ENCODE results near the gene SLC25A21.

The SLC25A21 gene

DNA sequence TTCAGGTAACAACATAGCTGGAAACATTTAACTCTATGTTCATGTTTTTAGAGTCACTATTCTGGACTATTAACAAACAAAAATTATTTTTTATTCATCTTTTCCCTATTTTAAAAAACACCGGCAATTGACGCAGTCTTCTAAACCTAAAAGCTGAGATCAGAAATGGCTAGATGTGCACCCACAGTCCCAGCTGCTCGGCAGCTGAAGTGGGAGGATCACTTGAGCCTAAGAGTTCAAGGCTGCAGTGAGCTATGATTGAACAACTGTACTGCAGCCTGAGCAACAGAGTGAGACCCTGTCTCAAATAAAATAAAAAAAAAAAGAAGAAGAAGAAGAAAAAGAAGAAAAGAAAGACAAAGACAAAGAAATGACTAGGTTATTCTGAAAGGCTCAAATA is 446.3 kb downstream of the SLC25A21 start:
- H3K27ac ChIP-seq (ENCODE audit: low read depth, low read length), result no peak overlapping the region
- 100% methylated on average over 2 of the region's 3 CpGs for WGBS (ENCODE audit: extremely low coverage, insufficient coverage, low lambda C conversion rate)
- H4K5ac ChIP-seq (ENCODE audit: low read length), result no peak overlapping the region
- H3K9ac ChIP-seq (ENCODE audit: low read length), result no peak overlapping the region
- H2BK5ac ChIP-seq (ENCODE audit: low read length), result no peak overlapping the region
- no peaks in the 10 kb centered on the region for H3K79me2 ChIP-seq (ENCODE audit: control insufficient read depth, insufficient read depth, low read length)
- H3K23ac ChIP-seq (ENCODE audit: low read length), result no peak overlapping the region
- H4K8ac ChIP-seq (ENCODE audit: low read depth, low read length), result no peak overlapping the region
- no peaks in the 10 kb centered on the region for H3K36me3 ChIP-seq (ENCODE audit: control insufficient read depth, insufficient read depth, low read length)
- no peak for DNase-seq
- H3K4ac ChIP-seq (ENCODE audit: low read depth, low read length), result no peak overlapping the region
- no peak overlapping the region for H3K4me3 ChIP-seq (ENCODE audit: low read length)
- H3K4me2 ChIP-seq (ENCODE audit: low read length), result no peak overlapping the region
- H3K79me1 ChIP-seq (ENCODE audit: low read length), result no peaks in the 10 kb centered on the region
- H2BK120ac ChIP-seq (ENCODE audit: low read depth, low read length), result no peak overlapping the region
- H3K4me1 ChIP-seq (ENCODE audit: control insufficient read depth, low read depth, low read length), result peaks cover 7% of the 10 kb centered on the region
- no peak overlapping the region for H3K56ac ChIP-seq (ENCODE audit: low read length)
- H2AK5ac ChIP-seq (ENCODE audit: low read length), result no peak overlapping the region
- H3K18ac ChIP-seq (ENCODE audit: low read length), result no peak overlapping the region
- no peaks in the 10 kb centered on the region for H3K27me3 ChIP-seq (ENCODE audit: insufficient read depth, low read length, poor library complexity)
- no peak overlapping the region for H2BK15ac ChIP-seq (replicated peaks; ENCODE audit: low read depth)

DNA sequence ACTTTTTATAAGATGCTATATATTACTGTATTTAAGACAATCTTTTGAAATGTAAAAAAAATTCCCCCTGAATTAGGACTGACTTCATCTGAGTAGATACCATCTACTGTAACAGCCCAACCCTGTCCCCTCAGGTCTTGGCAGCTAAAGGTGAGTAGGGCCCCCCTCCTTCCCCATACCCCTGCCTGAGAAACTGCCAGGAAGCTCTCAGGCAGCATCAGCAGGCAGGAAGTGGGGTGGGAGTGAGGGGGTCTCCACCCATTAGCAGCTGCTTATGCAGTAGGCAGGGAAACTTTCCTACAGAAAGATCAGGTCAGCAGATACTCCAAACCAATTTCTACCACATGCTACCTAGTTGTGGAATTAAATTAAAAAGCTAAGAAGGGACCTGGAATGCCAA is 448.2 kb downstream of the SLC25A21 start:
- no peak overlapping the region for H3K27ac ChIP-seq (ENCODE audit: low read depth, low read length)
- H3K27me3 ChIP-seq (ENCODE audit: insufficient read depth, low read length, poor library complexity), result no peaks in the 10 kb centered on the region
- H3K36me3 ChIP-seq (ENCODE audit: control insufficient read depth, insufficient read depth, low read length), result no peaks in the 10 kb centered on the region
- DNase-seq, result peak; percentile 66
- H2BK5ac ChIP-seq (ENCODE audit: low read length), result no peak overlapping the region
- H3K18ac ChIP-seq (ENCODE audit: low read length), result no peak overlapping the region
- H3K4me3 ChIP-seq (ENCODE audit: low read length), result no peak overlapping the region
- no peak overlapping the region for H2BK120ac ChIP-seq (ENCODE audit: low read depth, low read length)
- H3K9ac ChIP-seq (ENCODE audit: low read length), result no peak overlapping the region
- no peak overlapping the region for H4K5ac ChIP-seq (ENCODE audit: low read length)
- no peak overlapping the region for H3K23ac ChIP-seq (ENCODE audit: low read length)
- no peak overlapping the region for H2AK5ac ChIP-seq (ENCODE audit: low read length)
- no peaks in the 10 kb centered on the region for H3K79me1 ChIP-seq (ENCODE audit: low read length)
- H3K56ac ChIP-seq (ENCODE audit: low read length), result no peak overlapping the region
- H3K79me2 ChIP-seq (ENCODE audit: control insufficient read depth, insufficient read depth, low read length), result no peaks in the 10 kb centered on the region
- no peak overlapping the region for H4K8ac ChIP-seq (ENCODE audit: low read depth, low read length)
- H3K4me1 ChIP-seq (ENCODE audit: control insufficient read depth, low read depth, low read length), result peaks cover 14% of the 10 kb centered on the region
- H3K4ac ChIP-seq (ENCODE audit: low read depth, low read length), result no peak overlapping the region
- H3K4me2 ChIP-seq (ENCODE audit: low read length), result no peak overlapping the region
- H2BK15ac ChIP-seq (replicated peaks; ENCODE audit: low read depth), result no peak overlapping the region

DNA sequence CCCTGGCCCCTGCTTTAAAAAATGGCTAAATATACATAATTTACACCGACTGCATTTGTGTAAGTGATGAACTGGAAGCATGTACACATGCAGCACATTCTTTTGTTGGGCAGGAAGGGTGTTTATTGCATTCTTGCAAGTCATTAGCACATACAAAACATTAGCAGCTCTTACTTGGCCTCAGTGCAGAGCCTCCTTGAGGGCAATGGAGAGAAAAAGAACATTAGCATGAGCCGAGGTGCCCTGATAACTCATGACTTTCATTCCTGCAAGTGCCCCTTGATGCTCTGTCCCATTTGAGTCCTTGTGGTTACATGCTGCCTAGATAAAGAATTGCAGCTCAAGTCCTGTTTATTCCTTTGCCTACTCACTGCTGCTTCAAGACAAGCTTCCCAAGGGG is 448.9 kb downstream of the SLC25A21 start:
- Histone ChIP-seq H3K79me1 (ENCODE audit: low read length) (no peaks in the 10 kb centered on the region), H3K4ac (ENCODE audit: low read depth, low read length) (no peak overlapping the region), H3K23ac (ENCODE audit: low read length) (no peak overlapping the region), H3K27ac (ENCODE audit: low read depth, low read length) (no peak overlapping the region), H4K5ac (ENCODE audit: low read length) (no peak overlapping the region), H3K4me3 (ENCODE audit: low read length) (no peak overlapping the region), H3K79me2 (ENCODE audit: control insufficient read depth, insufficient read depth, low read length) (no peaks in the 10 kb centered on the region), H3K4me2 (ENCODE audit: low read length) (no peak overlapping the region), H2AK5ac (ENCODE audit: low read length) (no peak overlapping the region), H3K27me3 (ENCODE audit: insufficient read depth, low read length, poor library complexity) (no peaks in the 10 kb centered on the region), H2BK5ac (ENCODE audit: low read length) (no peak overlapping the region), H2BK15ac (replicated peaks; ENCODE audit: low read depth) (no peak overlapping the region), H3K56ac (ENCODE audit: low read length) (no peak overlapping the region), H3K18ac (ENCODE audit: low read length) (no peak overlapping the region), H3K4me1 (ENCODE audit: control insufficient read depth, low read depth, low read length) (peaks cover 14% of the 10 kb centered on the region), H3K36me3 (ENCODE audit: control insufficient read depth, insufficient read depth, low read length) (no peaks in the 10 kb centered on the region), H2BK120ac (ENCODE audit: low read depth, low read length) (no peak overlapping the region), H3K9ac (ENCODE audit: low read length) (no peak overlapping the region), H4K8ac (ENCODE audit: low read depth, low read length) (no peak overlapping the region)
- WGBS (ENCODE audit: extremely low coverage, insufficient coverage, low lambda C conversion rate), result no CpG with 5 or more reads among the region's 2 CpGs
- DNase-seq, result peak; percentile 68

- no CpG with 5 or more reads among the region's 1 CpG for WGBS (ENCODE audit: extremely low coverage, insufficient coverage, low lambda C conversion rate)
- no peaks in the 10 kb centered on the region for H3K79me2 ChIP-seq (ENCODE audit: control insufficient read depth, insufficient read depth, low read length)
- no peak overlapping the region for H4K8ac ChIP-seq (ENCODE audit: low read depth, low read length)
- no peak overlapping the region for H3K4me2 ChIP-seq (ENCODE audit: low read length)
- H2BK15ac ChIP-seq (replicated peaks; ENCODE audit: low read depth), result no peak overlapping the region
- H3K18ac ChIP-seq (ENCODE audit: low read length), result no peak overlapping the region
- DNase-seq, result no peak
- H3K27ac ChIP-seq (ENCODE audit: low read depth, low read length), result no peak overlapping the region
- H3K27me3 ChIP-seq (ENCODE audit: insufficient read depth, low read length, poor library complexity), result no peaks in the 10 kb centered on the region
- H3K79me1 ChIP-seq (ENCODE audit: low read length), result no peaks in the 10 kb centered on the region
- peaks cover 14% of the 10 kb centered on the region for H3K4me1 ChIP-seq (ENCODE audit: control insufficient read depth, low read depth, low read length)
- H3K9ac ChIP-seq (ENCODE audit: low read length), result no peak overlapping the region
- H3K4me3 ChIP-seq (ENCODE audit: low read length), result no peak overlapping the region
- no peak overlapping the region for H4K5ac ChIP-seq (ENCODE audit: low read length)
- H2AK5ac ChIP-seq (ENCODE audit: low read length), result no peak overlapping the region
- no peak overlapping the region for H3K23ac ChIP-seq (ENCODE audit: low read length)
- no peak overlapping the region for H3K56ac ChIP-seq (ENCODE audit: low read length)
- no peak overlapping the region for H2BK5ac ChIP-seq (ENCODE audit: low read length)
- H3K36me3 ChIP-seq (ENCODE audit: control insufficient read depth, insufficient read depth, low read length), result no peaks in the 10 kb centered on the region
- H2BK120ac ChIP-seq (ENCODE audit: low read depth, low read length), result no peak overlapping the region
- H3K4ac ChIP-seq (ENCODE audit: low read depth, low read length), result no peak overlapping the region
Observed at GRCh38 chr14:36721877-36722276, 450.5 kb downstream of the SLC25A21 start.

- Histone ChIP-seq H3K23ac (ENCODE audit: low read length) (no peak overlapping the region), H4K8ac (ENCODE audit: low read depth, low read length) (no peak overlapping the region), H4K5ac (ENCODE audit: low read length) (no peak overlapping the region), H3K4me3 (ENCODE audit: low read length) (no peak overlapping the region), H3K9ac (ENCODE audit: low read length) (no peak overlapping the region), H3K27ac (ENCODE audit: low read depth, low read length) (no peak overlapping the region), H3K18ac (ENCODE audit: low read length) (no peak overlapping the region), H3K4ac (ENCODE audit: low read depth, low read length) (no peak overlapping the region), H3K56ac (ENCODE audit: low read length) (no peak overlapping the region), H2AK5ac (ENCODE audit: low read length) (no peak overlapping the region), H3K4me2 (ENCODE audit: low read length) (no peak overlapping the region), H3K79me2 (ENCODE audit: control insufficient read depth, insufficient read depth, low read length) (no peaks in the 10 kb centered on the region), H3K4me1 (ENCODE audit: control insufficient read depth, low read depth, low read length) (peaks cover 15% of the 10 kb centered on the region), H3K27me3 (ENCODE audit: insufficient read depth, low read length, poor library complexity) (no peaks in the 10 kb centered on the region), H2BK5ac (ENCODE audit: low read length) (no peak overlapping the region), H2BK15ac (replicated peaks; ENCODE audit: low read depth) (no peak overlapping the region), H3K79me1 (ENCODE audit: low read length) (no peaks in the 10 kb centered on the region), H2BK120ac (ENCODE audit: low read depth, low read length) (no peak overlapping the region), H3K36me3 (ENCODE audit: control insufficient read depth, insufficient read depth, low read length) (no peaks in the 10 kb centered on the region)
- peak; percentile 91 for DNase-seq
- WGBS (ENCODE audit: extremely low coverage, insufficient coverage, low lambda C conversion rate), result no CpG with 5 or more reads among the region's 2 CpGs
Observed at GRCh38 chr14:36720657-36721056, 451.7 kb downstream of the SLC25A21 start.

DNA sequence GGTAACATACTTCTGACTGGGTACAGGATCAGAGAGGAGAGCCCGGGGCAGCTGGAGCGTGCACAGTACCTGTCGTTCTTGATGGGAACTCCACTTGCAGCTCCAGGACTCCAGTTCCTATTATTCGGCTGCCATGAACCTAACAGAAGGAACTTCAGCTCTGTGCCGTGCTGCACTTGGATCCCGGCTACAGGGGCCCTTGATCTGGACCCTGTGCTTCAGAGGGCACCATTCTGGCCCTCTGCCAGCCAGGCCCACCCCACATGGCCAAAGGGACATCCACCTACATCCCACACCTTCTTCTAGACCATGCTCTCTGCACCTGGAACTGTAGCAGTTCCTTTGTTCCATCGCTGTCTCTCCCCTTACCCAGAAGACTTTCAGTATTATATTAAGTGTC is 452.6 kb downstream of the SLC25A21 start:
- whole genome bisulfite sequencing (ENCODE audit: extremely low coverage, insufficient coverage, low lambda C conversion rate), result no CpG with 5 or more reads among the region's 7 CpGs
- Histone ChIP-seq H2BK120ac (ENCODE audit: low read depth, low read length) (no peak overlapping the region), H3K27me3 (ENCODE audit: insufficient read depth, low read length, poor library complexity) (no peaks in the 10 kb centered on the region), H2BK5ac (ENCODE audit: low read length) (no peak overlapping the region), H3K56ac (ENCODE audit: low read length) (no peak overlapping the region), H3K23ac (ENCODE audit: low read length) (no peak overlapping the region), H3K18ac (ENCODE audit: low read length) (peak overlapping the region; percentile 19), H4K8ac (ENCODE audit: low read depth, low read length) (no peak overlapping the region), H3K79me1 (ENCODE audit: low read length) (no peaks in the 10 kb centered on the region), H3K27ac (ENCODE audit: low read depth, low read length) (no peak overlapping the region), H3K4ac (ENCODE audit: low read depth, low read length) (no peak overlapping the region), H2AK5ac (ENCODE audit: low read length) (no peak overlapping the region), H3K36me3 (ENCODE audit: control insufficient read depth, insufficient read depth, low read length) (no peaks in the 10 kb centered on the region), H3K4me3 (ENCODE audit: low read length) (no peak overlapping the region), H3K4me1 (ENCODE audit: control insufficient read depth, low read depth, low read length) (peaks cover 15% of the 10 kb centered on the region), H3K4me2 (ENCODE audit: low read length) (no peak overlapping the region), H3K9ac (ENCODE audit: low read length) (no peak overlapping the region), H2BK15ac (replicated peaks; ENCODE audit: low read depth) (no peak overlapping the region), H3K79me2 (ENCODE audit: control insufficient read depth, insufficient read depth, low read length) (no peaks in the 10 kb centered on the region), H4K5ac (ENCODE audit: low read length) (no peak overlapping the region)
- no peak for DNase-seq
